ENCODE results near the gene FGR.

The FGR gene

DNA sequence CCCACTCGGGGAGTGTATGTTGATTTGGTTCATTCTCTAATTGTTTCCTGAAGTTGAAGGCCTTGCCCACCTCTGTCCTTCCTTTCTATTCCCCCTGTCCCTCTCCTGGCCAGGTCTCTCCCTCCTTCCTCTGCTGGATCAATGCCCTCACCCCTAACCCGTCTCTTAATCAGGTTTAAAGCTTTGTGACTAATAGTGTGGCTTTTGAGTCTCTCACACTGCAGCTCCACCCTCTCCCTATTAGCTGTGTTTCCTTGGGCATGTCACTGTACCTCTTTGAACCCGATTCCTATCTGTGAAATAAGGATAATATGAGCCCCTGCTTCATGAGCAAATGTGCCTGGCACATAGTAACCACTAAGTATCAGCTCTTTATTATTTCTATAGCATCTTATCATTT is 51.5 kb downstream of the FGR start:
- no peak for DNase-seq

DNA sequence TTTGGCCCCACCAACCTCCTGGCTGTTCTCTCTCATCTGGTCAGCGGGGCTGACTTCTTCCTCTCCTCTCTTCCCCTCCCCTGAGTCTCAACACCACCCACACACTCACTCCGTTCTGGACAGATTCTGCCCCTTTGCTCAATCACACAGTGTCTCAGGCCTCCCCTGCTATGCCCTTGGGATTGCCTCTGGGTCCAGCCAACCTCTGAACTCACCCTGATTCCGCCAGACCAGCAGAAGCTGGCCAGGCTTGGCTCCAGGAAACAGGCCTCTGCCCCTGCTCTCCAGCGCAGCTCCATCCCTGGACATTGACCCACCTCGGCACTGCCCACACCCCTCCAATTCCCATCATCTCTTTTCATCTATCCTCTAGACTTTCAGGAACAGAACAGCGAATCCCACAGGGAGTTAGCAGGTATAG is 53.2 kb downstream of the FGR start:
- DNase-seq = no peak

DNA sequence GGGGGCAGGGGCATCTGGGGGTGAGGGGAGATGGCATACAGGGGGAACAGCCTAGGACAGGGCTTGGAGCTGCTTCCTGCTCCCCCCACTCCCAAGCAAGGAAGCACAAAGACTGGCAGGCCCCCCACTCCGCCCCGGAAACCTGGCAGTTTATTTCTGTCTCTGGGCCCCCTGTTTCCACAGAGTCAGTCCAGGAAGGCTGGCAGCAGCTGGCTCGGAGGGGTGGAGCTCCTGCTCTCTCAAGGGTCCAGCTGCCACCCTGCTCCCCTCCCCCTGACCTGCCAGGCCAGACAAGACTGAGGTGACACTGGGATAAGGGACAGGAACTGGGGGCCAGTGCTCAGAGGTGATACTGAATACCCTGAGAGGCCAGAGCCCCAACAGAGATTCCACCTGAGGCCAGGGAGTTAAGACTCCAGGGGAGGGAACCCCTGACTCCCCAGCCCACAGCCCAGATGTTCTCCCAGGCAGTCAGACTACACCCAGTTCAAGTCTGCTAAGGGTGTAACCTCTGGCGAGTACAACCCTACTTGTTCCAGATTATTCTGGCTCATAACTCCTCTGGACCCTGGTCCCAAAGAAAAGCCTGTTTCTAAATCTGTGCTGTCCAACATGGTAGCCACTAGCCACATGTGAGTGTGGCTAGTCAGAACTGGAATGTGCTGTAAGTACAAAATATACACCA is 57.3 kb downstream of the FGR start:
- peak; percentile 32 for DNase-seq

DNA sequence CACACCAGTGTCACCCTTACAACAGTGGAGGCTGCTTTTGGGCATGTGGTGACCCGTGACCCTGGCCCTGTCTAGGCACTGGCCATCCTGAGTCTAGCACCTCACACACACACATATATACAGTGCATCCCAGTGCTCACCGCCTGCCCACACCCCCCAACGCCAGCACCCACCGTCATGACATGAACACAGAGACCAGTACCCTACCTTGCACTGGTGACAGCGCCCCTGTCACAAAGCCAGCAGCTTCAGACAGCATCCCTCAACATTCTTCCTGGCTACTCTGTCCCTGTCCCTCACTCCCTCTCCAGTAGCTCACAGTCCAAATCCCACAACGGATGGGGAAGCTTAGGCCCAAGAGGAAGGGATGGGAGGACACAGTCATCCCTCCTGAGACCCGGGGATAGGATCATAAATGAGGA is 58.2 kb downstream of the FGR start:
- no peak for DNase-seq

DNA sequence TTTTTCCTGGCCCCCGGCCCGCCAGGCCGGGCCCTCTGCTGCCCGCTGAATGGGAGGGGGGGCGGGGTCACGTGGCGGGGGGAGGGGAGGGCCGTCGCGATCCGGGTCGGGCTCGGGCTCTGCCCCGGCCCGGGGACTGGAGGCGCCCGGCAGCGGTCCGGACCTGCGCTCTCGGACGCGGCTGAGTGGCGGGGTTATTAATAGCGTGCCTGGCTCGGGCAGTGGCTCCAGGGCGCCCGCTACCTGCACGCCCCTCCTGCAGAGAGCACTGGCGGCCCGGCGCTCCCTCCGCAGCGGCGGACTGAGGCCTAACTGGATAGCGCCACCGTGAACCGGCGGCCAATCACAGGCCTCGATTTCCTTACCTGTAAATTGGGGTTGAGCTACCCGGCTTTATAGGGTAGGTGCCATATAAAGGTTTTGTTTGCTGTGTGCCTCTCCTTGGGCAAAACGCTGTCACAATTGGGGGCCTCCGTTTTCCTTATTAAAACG is 59.1 kb downstream of the FGR start:
- no peak for DNase-seq

DNA sequence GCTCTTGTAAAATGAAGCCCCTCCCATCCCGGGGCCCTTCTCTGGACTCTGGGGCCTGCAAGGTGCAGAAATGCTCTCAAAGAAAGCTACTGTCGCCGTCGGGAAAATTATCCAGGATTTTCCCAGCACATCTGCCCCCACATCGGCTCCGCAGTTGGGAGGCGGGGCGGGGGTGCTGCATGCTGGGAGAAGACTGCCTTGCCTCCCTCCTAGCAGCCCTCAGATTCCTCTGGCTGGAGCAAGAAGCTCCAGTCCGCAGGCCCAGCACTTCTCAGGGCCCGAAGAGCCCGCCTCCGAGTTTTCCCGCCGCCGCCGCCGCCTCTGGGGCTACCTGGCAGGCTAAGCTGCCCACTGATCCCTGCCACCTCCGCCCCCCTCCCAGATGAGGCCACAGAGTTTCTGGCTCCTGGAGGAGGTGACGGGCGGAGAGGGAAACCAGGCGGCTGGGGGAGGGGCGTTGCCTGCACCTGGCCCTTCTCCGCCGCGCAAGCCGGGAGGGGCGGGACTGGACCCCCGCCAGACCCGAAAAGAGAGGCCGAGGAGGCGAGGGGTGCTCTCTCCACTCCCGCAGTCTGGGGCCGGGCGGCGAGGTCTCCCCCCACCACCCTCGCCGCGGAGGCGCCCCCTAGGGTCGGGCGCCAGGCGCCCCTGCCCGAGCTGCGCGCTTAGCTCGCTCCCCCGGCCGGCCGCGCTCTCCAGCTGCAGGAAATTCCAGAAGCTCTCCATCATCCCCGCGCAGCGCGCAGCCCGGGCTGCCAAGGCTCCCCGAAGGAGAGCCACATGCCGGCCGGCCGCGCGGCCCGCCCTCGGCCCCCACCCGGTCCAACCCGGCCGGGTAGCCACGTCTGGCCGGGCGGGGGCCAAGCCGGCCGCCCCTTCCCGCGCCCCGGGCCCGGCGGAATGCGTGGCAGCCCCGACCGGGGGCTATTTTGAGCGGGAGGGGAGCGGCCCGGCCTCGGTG is 59.8 kb downstream of the FGR start:
- peak; percentile 64 for DNase-seq

DNA sequence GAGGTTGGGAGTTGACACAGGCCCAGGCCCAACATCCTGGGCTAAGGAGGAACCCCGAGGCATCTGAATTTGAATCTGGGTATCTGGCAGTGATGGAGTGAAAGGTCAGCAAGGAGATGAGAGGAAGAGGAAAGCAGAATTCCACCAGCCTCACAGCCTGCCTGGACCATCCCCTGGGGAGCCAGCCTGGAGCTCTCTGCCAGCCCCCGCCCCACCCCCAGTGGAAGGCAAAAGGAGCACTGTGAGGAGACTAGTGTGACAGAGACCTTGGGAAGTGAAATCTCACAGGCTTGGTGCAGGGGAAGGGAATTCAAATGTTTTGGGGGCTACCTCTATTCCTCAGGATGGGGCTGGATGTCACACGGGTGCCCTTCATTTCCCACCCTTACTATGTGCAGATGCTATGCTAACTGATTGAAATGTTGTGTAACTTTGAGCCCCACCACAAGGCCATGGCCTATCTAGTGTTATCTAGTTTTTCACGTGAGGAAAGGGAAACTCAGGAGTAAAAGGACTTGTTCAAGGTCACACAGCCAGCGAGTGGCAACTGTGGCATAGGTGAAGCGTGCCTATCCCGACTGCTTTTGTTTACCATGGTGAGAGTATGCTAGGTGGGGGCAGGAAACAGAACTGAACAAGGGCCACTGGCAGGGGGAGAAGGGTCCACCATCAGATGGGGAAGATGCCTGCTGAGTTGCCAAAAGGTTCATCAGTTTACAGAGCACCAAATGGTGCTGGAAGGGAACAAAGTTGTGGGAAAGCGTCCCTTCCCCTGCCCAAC is 60.8 kb downstream of the FGR start:
- no peak for DNase-seq

DNA sequence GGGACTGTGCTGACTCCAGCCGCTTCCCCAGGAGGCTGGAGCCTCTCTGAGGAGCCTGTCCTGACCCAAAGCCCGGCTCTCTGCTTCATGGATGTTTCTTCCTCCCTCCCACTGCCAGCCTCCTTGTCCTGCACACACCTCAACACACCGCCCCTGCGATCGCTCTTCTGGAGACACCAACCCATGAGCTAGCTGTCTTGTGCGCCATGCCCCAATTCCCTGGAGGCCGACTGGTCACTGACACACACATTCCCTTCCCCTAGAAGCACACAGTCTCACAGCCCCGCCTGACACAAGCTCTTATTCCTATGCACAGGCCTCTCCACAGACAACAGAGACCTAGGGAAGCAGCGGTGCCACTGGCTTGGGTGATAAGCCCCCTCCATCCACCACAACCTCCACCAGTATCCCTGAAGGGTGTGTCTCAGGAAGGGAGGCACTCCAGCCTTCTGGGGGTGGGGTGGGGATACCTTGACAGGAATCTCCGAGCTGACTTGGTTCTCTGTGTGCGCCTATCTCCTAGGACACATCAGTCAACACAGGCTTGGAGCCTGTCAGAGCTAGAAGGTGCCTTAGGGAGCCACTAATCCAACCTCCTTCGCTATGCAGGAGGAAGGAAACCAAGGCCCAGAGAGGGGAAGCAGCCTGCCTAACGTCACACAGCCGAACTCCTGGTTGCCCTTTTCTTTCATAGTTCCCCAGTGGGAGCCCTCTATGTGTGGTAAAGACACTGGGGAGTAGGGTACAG is 62.1 kb downstream of the FGR start:
- DNase-seq = no peak

DNA sequence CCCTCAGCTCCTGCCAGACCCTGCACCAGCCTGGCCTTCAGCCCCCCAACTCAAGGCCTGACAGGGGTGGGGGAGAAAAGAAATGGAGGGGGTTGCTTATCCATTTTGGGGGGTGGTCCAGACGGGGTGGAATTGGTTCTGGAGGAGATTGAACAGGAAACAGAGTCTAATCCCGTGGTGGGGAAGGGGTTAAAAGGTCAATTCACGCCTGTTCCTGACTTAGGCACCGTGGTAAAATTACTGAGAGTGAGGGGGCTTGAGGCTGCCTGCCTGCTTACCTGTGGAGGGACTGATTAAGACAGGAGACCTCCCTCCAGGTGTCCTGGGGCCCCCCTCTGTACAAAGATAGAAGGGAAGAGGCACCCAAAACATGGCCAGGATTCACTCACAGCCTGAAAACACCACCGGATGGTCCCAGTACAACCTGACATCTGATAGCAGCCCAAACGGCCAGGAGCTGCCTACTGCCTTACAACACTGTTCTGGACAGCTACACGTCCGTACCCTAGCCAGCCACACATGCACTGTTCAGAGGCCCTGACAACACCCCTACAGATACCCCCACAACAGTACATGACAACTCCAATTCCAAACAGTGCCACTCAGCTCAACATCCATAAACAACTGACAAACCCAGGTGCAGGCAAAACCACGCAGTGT is 62.8 kb downstream of the FGR start:
- no peak for DNase-seq

DNA sequence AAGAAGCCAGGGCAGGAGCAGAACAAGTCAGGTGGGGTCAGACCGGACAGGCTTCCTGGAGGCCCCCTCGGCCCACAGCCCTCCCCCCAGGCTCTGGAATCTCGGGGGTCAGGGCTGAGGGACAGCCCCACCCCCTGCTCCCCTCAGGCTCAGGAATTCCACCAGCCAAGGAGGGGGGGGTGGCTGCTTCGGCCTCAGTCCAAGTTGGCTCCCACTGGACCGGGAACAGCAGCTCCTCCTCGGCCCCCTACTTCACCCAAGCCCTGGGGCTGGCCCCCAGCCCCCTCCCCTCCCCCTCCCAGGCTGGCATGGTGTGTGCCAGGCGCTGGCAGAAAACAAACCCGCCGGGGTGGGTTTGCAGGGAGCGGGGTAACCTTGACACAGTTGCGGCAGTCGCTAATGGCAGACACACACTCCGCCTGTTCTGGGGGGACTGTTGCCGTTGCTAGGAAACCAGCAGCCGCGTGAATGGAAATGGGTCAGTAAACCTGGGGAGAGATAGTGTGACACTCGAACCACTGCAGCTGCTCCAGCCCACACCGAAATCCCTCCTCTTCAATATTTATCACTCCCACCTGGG is 63.5 kb downstream of the FGR start:
- DNase-seq = no peak

DNA sequence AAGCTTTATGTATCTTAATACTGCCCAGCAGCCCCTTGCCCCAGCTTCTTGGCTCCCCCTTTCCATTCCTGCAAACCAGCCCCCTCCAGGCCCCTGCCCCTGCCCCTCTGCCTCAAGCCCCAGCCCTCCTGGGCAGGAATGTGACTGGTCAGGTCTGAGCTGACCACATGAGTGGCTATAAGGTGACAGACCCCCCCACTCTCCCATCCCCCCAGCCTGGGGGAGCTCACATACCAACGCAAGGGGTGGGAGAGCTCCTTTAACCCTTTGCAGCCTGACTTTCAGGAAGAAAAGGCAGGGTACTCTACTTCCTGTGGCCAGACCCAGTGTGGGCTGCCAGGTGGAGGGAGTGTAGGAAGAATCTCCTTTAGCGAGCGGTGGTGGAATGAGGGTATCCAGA is 64.2 kb downstream of the FGR start:
- no peak for DNase-seq

DNA sequence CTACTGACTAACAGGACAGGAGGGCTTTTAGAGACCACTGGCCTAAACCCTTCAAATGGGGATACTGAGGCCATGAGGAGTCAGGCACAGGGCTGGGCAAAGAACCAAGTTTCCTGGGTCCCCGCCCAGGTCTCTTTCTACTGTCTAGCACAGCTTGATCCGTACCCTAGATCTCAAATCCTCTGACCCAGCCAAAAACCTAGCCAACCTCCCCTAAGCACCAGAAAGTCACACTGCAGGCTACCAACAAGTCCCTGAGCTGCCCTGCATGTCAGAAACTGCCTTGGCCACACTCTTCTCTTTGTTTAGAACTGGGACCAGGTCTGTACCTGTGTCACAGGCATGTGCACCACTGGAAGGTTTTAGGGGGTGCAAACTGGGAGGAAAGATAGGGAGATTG is 64.6 kb downstream of the FGR start:
- DNase-seq = no peak

DNA sequence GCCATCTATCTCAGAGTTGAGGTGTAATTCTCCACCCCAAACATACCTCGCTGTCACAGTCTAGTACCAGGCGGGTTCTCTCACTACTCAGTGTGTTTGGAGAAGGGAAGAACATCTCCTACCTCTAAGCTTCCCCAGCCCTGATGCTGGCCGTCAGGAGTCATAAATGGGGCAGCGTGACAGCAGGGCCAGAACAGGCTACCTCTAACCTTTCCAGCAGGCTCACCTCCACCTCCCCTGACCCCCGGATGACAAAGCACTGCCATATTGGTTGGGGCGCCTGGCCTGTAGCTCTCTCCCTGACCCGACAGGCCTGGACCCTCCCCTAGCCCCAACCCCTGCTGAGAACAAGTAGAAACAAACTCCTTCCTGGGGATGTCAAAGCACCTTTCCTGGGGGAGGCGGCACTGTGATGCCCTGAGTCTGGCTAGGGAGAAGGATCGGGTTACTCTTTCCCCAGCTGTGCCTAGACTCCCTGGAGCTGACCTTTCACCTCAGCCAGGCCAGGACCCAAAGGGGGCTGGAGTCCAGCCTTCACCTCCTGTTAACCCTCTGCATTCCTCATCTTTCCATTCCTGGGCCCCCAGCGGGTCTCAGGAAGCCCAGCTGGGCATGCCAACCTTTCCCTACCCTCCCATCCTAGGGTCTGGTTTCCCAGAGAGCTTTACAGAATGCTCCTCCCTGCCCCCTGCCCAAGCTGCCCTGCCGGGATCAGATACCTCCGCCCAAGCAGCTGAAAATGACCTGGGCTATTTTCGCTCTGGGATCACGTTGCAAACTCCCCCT is 65.3 kb downstream of the FGR start:
- no peak for DNase-seq

DNA sequence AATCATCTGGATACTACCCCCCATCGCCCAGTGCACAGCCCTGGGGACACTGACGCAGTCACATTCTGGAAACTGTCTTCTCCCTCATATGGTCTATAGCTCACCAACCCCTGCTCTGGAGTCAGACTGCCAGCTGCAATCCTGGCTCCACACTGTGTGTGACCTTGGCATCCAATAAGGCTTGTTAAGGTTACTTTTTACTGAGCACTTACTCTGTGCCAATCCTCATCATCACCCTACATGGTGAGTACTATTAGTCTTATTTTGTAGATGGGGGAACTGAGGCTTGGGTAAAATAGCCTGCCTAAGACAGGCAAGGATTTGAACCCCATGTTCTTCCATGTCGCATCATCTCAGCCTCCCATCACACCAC is 65.9 kb downstream of the FGR start:
- DNase-seq = no peak

DNA sequence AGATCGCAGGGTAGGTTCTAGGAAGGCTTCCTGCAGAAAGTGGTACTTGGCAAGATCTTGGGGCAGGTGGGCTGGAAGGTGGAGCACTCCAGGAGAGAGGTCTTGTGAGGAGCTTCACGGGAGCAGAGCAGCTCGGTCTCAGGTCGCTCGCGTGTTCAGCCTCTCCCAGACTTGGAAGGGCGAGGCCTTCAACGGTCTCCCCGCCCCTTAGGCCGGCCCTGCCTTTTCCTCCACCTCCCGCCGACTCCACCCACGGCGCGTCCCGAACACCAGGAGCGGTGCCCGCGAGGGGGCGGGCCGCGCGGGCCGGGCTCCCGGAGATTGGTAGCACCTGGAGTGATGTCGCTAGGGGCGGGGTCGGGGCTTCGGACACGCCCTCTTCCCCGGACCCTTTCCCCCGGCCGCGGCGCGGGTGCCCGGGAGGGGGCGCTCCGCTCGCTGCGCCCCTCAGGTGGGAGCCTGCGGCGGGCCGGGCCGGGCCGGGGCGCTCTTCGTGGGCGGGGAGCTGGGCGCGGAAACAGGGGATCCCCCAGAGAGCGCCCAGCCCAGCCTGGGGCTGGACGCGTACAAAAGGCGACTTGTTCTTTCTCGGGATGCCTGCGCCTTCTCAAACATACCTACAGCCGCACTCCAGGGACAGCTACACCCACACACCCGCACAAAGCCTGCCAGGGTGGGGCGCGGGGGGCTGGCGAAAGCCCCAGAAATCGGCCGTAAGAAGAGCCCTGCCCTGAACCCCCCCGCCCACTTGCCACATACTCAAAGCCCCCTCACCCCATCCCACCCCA is 66.5 kb downstream of the FGR start:
- peak; percentile 92 for DNase-seq

DNA sequence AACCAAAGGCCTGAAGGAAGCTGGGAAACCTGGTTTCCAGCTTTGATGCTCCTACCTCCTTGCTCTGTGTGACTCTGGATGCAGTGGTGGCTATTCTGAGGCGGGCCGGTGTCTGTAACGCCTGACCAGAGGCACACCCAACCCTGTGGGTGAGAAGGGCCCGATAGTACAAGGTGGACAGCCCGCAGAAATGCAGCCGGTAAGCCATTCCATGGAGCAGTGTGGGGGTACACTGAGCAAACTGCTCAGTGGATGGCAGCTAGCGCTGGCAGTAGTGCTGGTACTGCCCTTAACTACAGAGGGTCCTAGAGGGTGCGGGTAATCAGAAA is 67.0 kb downstream of the FGR start:
- no peak for DNase-seq

DNA sequence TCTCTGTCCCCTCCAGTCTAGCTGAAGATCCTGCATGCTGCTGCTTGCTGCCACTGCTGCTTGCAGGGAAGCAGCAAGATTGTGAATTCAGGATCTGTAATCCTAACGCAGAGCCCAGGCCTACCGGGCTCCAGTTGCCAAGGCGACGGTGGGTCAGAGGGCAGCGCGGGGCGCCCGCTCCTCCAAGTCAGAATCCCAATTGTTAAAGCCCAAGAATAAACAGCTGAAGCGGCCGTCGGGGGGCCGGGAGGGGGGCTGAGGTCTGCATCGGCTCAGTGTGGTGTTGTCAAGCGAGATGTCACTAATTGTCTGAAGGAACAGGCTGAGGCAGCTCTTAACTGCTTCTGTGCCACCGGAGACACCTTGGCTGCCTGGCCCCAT is 67.8 kb downstream of the FGR start:
- no peak for DNase-seq

DNA sequence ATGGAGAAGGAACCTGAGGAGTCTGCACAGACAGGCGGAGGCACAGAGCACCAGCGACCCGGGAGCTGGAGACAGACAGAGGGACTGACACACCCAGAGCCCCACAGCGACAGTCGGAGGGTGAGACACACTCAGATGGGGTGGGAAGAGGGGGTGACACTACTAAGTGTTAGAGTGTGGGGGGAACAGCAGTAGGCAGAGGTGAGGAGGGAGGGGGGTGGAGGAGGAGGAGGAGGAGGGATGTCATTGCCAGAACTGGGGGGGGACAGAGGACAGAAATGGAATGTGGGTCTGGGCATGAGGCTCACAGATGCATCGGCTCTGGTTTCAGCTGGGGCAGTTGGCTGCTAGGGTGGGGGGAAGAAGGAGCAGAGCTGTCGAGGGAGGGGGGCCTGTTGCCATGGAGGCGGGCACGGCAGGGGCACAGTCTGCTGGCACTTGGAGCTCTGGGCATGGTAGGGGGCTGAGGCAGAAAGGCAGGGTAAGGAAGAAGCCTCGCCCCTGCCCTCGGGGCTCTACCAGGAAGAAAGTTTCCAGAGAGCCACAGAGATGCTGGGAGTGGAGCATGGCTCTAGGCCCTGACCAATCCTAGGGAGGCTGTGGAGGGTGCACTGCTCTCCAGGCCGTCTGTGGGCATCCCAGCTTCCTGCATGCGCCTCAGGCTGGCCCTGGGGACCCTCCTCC is 68.4 kb downstream of the FGR start:
- DNase-seq = no peak

Measured in NCI-H2171 (cell line).